HCT116 (cell line): ENCODE results near the gene SCN1A. TPM values are rescaled to one million over a fixed set of nuclear protein-coding genes. Genes with fewer than 3 reads are reported as not detected.

ENCODE experiments used
- ATAC-seq: fragments of 200-7000 bp; cut with Tn5 transposase; 2 replicates; pipeline ENCODE4 v1.9.1; 2020; ENCODE audit warnings: mild to moderate bottlenecking, moderate library complexity
- BruUV-seq: library from RNA; stranded (reverse); fragments of 400-500 nt; replicated peaks from 2 replicates; lab custom pipeline; 2021; lab: Mats Ljungman, UMichigan
- CTCF ChIA-PET: fragments of 300-600 bp; sonication (Branson Sonifier 250); formaldehyde crosslinking; loops from one replicate; lab custom pipeline; 2021; ENCODE audit warnings: antibody characterized with exemption; lab: Charles Lee
- POLR2A ChIA-PET: fragments of 300-600, 350-600 bp; sonication (Branson Sonifier 250); formaldehyde crosslinking; loops from one replicate; lab custom pipeline; 2021; ENCODE audit warnings: antibody characterized with exemption; lab: Charles Lee
- RAD21 ChIA-PET, 2 experiments: fragments of 300-600 bp; sonication (Branson Sonifier 250); formaldehyde crosslinking; loops; one replicate each; lab custom pipeline; 2023; ENCODE audit warnings: low total read pairs in 2 of 2; ENCODE audit not compliant: uncharacterized antibody in 2 of 2, unreplicated experiment in 2 of 2, low non-redundant PET in 1 of 2; lab: Charles Lee
- DNase-seq: peaks from one replicate; pipeline ENCODE4 v3.0.0-alpha.2; 2010; ENCODE audit warnings: low read depth, low spot score
- H2AFZ ChIP-seq: fragments of 200-600 bp; shearing (Covaris generic), sonication (generic); 2 replicates; pipeline ENCODE4 v1.6.1; 2017; ENCODE audit warnings: low read depth, mixed run types, mixed read lengths, antibody characterized with exemption, low read length; ENCODE audit not compliant: poor library complexity, severe bottlenecking
- H3K27ac ChIP-seq: 2 replicates; pipeline ENCODE4 v1.5.1; 2012; ENCODE audit warnings: low read depth, low read length
- H3K27me3 ChIP-seq: fragments of 200-600 bp; sonication (generic); 2 replicates; pipeline ENCODE4 v1.6.1; 2016; ENCODE audit warnings: mixed run types, low read length, mixed read lengths; ENCODE audit not compliant: insufficient read depth
- H3K36me3 ChIP-seq, 2 experiments: fragments of 200-500 bp in 1 of 2; fragments of 200-600 bp in 1 of 2; sonication (Bioruptor generic) in 1 of 2; sonication (generic) in 1 of 2; 2 replicates each; pipeline versions ENCODE4 v1.5.1 to v1.6.1; 2014 to 2016; ENCODE audit warnings: low read length in 2 of 2, inconsistent platforms in 1 of 2, mixed read lengths in 1 of 2, mixed run types in 1 of 2; ENCODE audit not compliant: insufficient read depth in 2 of 2, control insufficient read depth in 1 of 2
- H3K4me1 ChIP-seq, 2 experiments: fragments of 200-600 bp in 1 of 2; sonication (generic) in 1 of 2; 2 replicates each; pipeline versions ENCODE4 v1.5.1 to v1.6.1; 2012 to 2017; ENCODE audit warnings: low read length in 2 of 2, inconsistent platforms in 1 of 2, mild to moderate bottlenecking in 1 of 2, mixed read lengths in 1 of 2, mixed run types in 1 of 2, moderate library complexity in 1 of 2; ENCODE audit not compliant: insufficient read depth in 2 of 2, control insufficient read depth in 1 of 2
- H3K4me2 ChIP-seq: fragments of 200-600 bp; sonication (generic); 2 replicates; pipeline ENCODE4 v1.6.1; 2017; ENCODE audit warnings: mixed run types, low read length, mixed read lengths
- H3K4me3 ChIP-seq, 2 experiments: fragments of 200-600 bp in 1 of 2; sonication (generic) in 1 of 2; replicated peaks in 1 of 2; 2 replicates each; pipeline ENCODE4 v1.5.1; 2011 to 2016; ENCODE audit warnings: low read length in 2 of 2, control low read depth in 1 of 2, low read depth in 1 of 2, mild to moderate bottlenecking in 1 of 2, mixed read lengths in 1 of 2, mixed run types in 1 of 2
- H3K79me2 ChIP-seq: fragments of 200-600 bp; sonication (generic); 2 replicates; pipeline ENCODE4 v1.6.1; 2017; ENCODE audit warnings: mild to moderate bottlenecking, mixed run types, low read length, moderate library complexity, mixed read lengths; ENCODE audit not compliant: insufficient read depth
- H3K9ac ChIP-seq: fragments of 200-600 bp; sonication (generic); 2 replicates; pipeline ENCODE4 v1.6.1; 2016; ENCODE audit warnings: low read length, mixed read lengths
- H3K9me2 ChIP-seq: fragments of 200-600 bp; sonication (generic), shearing (Covaris generic); 2 replicates; pipeline ENCODE4 v1.6.1; 2017; ENCODE audit warnings: mixed run types, mild to moderate bottlenecking, moderate library complexity; ENCODE audit not compliant: insufficient read depth
- H3K9me3 ChIP-seq, 2 experiments: fragments of 200-500 bp in 1 of 2; fragments of 200-600 bp in 1 of 2; sonication (Bioruptor generic) in 1 of 2; sonication (generic) in 1 of 2; 2 replicates each; pipeline ENCODE4 v1.6.1; 2014 to 2017; ENCODE audit warnings: low read length in 2 of 2, mixed read lengths in 2 of 2, inconsistent platforms in 1 of 2, low read depth in 1 of 2, mild to moderate bottlenecking in 1 of 2, mixed run types in 1 of 2, moderate library complexity in 1 of 2; ENCODE audit not compliant: control insufficient read depth in 1 of 2, insufficient read depth in 1 of 2
- H4K20me1 ChIP-seq: fragments of 200-600 bp; sonication (generic), shearing (Covaris generic); 2 replicates; pipeline ENCODE4 v1.6.1; 2017; ENCODE audit warnings: mixed run types, mild to moderate bottlenecking, moderate library complexity; ENCODE audit not compliant: insufficient read depth
- CEBPB ChIP-seq: IDR thresholded peaks from 2 replicates; pipeline ENCODE4 v1.6.1; 2012; ENCODE audit warnings: low read depth
- ELF1 ChIP-seq: IDR thresholded peaks from 2 replicates; pipeline ENCODE4 v1.6.1; 2012; ENCODE audit warnings: low read depth, borderline replicate concordance
- EZH2 ChIP-seq: fragments of 200-600 bp; sonication (generic); IDR thresholded peaks from 2 replicates; pipeline ENCODE4 v1.6.1; 2017; ENCODE audit warnings: antibody characterized with exemption, mixed run types
- EZH2phosphoT487 ChIP-seq: fragments of 200-600 bp; IDR thresholded peaks from 2 replicates; pipeline ENCODE4 v1.6.1; 2018; ENCODE audit warnings: antibody characterized with exemption, borderline replicate concordance
- FOSL1 ChIP-seq: IDR thresholded peaks from 2 replicates; pipeline ENCODE4 v1.6.1; 2012; ENCODE audit warnings: low read depth
- JUND ChIP-seq: IDR thresholded peaks from 2 replicates; pipeline ENCODE4 v1.6.1; 2012
- POLR2A ChIP-seq: IDR thresholded peaks from 2 replicates; pipeline ENCODE4 v1.7.0; 2011; ENCODE audit warnings: borderline replicate concordance; ENCODE audit not compliant: insufficient read depth, insufficient read length; ENCODE audit errors: extremely low read depth
- POLR2AphosphoS5 ChIP-seq: IDR thresholded peaks from 2 replicates; pipeline ENCODE4 v1.6.1; 2011; ENCODE audit warnings: mild to moderate bottlenecking, low read depth, low read length, moderate library complexity
- RAD21 ChIP-seq: IDR thresholded peaks from 2 replicates; pipeline ENCODE4 v1.6.1; 2012; ENCODE audit warnings: low read depth, mild to moderate bottlenecking
- SIN3A ChIP-seq: IDR thresholded peaks from 2 replicates; pipeline ENCODE4 v1.6.1; 2012; ENCODE audit warnings: low read depth
- SP1 ChIP-seq: IDR thresholded peaks from 2 replicates; pipeline ENCODE4 v1.6.1; 2012; ENCODE audit warnings: low read depth
- SRF ChIP-seq: IDR thresholded peaks from 2 replicates; pipeline ENCODE4 v1.6.1; 2012; ENCODE audit warnings: low read depth
- YY1 ChIP-seq: IDR thresholded peaks from 2 replicates; pipeline ENCODE4 v1.6.1; 2011; ENCODE audit warnings: low read length, low read depth, moderate library complexity, mild to moderate bottlenecking; ENCODE audit not compliant: insufficient replicate concordance; ENCODE audit errors: extremely low read depth
- ZFX ChIP-seq: fragments of 450-650 bp; IDR thresholded peaks from 2 replicates; pipeline ENCODE4 v1.6.1; 2017
- ZNF274 ChIP-seq: fragments of 200-500 bp; sonication (Bioruptor generic); IDR thresholded peaks from 2 replicates; pipeline ENCODE4 v1.6.1; 2014; ENCODE audit warnings: mild to moderate bottlenecking, low read depth, low read length, inconsistent platforms
- intact Hi-C: fragments of 100-400 bp; cut with micrococcal nuclease; formaldehyde crosslinking; loops from 2 replicates; pipeline ENCODE4 v1.10.0; 2022
- total RNA-seq: library from RNA; stranded (reverse); gene quantifications from one replicate; pipeline ENCODE4 v1.2.1, GENCODE V29; 2021; ENCODE audit not compliant: unreplicated experiment
- TF ChIP-seq, protein P1 (sequence below): IDR thresholded peaks from 2 replicates; pipeline ENCODE4 v1.6.1; 2011; ENCODE audit warnings: mild to moderate bottlenecking, low read length, moderate library complexity; ENCODE audit not compliant: insufficient replicate concordance; ENCODE audit errors: extremely low read depth
- TF ChIP-seq, protein P2 (sequence below): IDR thresholded peaks from 2 replicates; pipeline ENCODE4 v1.6.1; 2012
- TF ChIP-seq, protein P3 (sequence below), 3 experiments: fragments of 200-600 bp in 1 of 3; sonication (generic) in 1 of 3; IDR thresholded peaks in 2 of 3; conservative IDR thresholded peaks in 1 of 3; 2 replicates each; pipeline ENCODE4 v1.5.1; 2012 to 2017; ENCODE audit warnings: low read depth in 2 of 3, low read length in 2 of 3, antibody characterized with exemption in 1 of 3, borderline replicate concordance in 1 of 3, control low read depth in 1 of 3, mild to moderate bottlenecking in 1 of 3, mixed read lengths in 1 of 3, mixed run types in 1 of 3, moderate library complexity in 1 of 3; ENCODE audit not compliant: insufficient read depth in 1 of 3
- TF ChIP-seq, protein P4 (sequence below): IDR thresholded peaks from 2 replicates; pipeline ENCODE4 v1.6.1; 2012; ENCODE audit warnings: low read depth
- TF ChIP-seq, protein P5 (sequence below): IDR thresholded peaks from 2 replicates; pipeline ENCODE4 v1.6.1; 2012

SCN1A gene
- total RNA-seq, 1 experiment from 2014 or later = not detected

DNA sequence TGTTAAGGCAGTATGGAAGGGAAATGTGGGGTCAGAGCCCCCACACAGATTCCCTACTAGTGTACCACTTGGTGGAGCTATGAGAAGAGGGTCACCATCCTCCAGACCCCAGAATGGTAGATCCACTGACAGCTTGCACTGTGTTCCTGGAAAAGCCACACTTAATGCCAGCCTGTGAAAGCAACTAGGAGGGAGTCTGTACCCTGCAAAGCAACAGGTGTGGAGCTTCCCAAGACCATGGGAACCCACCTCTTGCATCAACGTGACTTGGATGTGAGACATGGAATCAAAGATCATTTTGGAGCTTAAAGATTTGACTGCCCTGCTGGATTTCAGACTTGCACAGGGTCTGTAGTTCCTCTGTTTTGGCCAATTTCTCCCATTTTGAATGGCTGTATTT lies 10.8 kb upstream of the SCN1A start:
- BruUV-seq = no TSS peak
- Histone ChIP-seq H3K4me2 (no peak overlapping the region), H3K9me3 (no peaks in the 10 kb centered on the region), H4K20me1 (0 out of 2 replicates have a peak, but pooled peaks cover 2% of the 10 kb centered on the region), H3K27ac (no peak overlapping the region), H2AFZ (no peak overlapping the region), H3K79me2 (no peaks in the 10 kb centered on the region), H3K9ac (no peak overlapping the region), H3K9me2 (no peaks in the 10 kb centered on the region), H3K27me3 (peaks cover 28% of the 10 kb centered on the region), H3K4me3 (no peak overlapping the region), H3K4me1 (no peaks in the 10 kb centered on the region), H3K36me3 (no peaks in the 10 kb centered on the region)
- intact Hi-C loops = no loop called here
- TF ChIP-seq ZFX (no peak), EZH2phosphoT487 (no peak), SRF (no peak), POLR2A (no peak), JUND (no peak), CEBPB (no peak), ELF1 (no peak), RAD21 (no peak), POLR2AphosphoS5 (no peak), FOSL1 (no peak), SIN3A (no peak), YY1 (no peak), ZNF274 (no peak), EZH2 (no peak), SP1 (no peak)
- TF ChIP-seq, protein P1, sequence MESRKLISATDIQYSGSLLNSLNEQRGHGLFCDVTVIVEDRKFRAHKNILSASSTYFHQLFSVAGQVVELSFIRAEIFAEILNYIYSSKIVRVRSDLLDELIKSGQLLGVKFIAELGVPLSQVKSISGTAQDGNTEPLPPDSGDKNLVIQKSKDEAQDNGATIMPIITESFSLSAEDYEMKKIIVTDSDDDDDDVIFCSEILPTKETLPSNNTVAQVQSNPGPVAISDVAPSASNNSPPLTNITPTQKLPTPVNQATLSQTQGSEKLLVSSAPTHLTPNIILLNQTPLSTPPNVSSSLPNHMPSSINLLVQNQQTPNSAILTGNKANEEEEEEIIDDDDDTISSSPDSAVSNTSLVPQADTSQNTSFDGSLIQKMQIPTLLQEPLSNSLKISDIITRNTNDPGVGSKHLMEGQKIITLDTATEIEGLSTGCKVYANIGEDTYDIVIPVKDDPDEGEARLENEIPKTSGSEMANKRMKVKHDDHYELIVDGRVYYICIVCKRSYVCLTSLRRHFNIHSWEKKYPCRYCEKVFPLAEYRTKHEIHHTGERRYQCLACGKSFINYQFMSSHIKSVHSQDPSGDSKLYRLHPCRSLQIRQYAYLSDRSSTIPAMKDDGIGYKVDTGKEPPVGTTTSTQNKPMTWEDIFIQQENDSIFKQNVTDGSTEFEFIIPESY = no peak
- TF ChIP-seq, protein P2, sequence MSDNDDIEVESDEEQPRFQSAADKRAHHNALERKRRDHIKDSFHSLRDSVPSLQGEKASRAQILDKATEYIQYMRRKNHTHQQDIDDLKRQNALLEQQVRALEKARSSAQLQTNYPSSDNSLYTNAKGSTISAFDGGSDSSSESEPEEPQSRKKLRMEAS = no peak
- TF ChIP-seq, protein P3, sequence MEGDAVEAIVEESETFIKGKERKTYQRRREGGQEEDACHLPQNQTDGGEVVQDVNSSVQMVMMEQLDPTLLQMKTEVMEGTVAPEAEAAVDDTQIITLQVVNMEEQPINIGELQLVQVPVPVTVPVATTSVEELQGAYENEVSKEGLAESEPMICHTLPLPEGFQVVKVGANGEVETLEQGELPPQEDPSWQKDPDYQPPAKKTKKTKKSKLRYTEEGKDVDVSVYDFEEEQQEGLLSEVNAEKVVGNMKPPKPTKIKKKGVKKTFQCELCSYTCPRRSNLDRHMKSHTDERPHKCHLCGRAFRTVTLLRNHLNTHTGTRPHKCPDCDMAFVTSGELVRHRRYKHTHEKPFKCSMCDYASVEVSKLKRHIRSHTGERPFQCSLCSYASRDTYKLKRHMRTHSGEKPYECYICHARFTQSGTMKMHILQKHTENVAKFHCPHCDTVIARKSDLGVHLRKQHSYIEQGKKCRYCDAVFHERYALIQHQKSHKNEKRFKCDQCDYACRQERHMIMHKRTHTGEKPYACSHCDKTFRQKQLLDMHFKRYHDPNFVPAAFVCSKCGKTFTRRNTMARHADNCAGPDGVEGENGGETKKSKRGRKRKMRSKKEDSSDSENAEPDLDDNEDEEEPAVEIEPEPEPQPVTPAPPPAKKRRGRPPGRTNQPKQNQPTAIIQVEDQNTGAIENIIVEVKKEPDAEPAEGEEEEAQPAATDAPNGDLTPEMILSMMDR (IDR thresholded peaks at IDR 0.05 in 2 of 3, conservative IDR thresholded peaks at IDR 0.05 in 1 of 3; ENCODE audit: borderline replicate concordance in 1 of 3, insufficient read depth in 1 of 3, low read depth in 2 of 3, low read length in 2 of 3) = no peak
- TF ChIP-seq, protein P4, sequence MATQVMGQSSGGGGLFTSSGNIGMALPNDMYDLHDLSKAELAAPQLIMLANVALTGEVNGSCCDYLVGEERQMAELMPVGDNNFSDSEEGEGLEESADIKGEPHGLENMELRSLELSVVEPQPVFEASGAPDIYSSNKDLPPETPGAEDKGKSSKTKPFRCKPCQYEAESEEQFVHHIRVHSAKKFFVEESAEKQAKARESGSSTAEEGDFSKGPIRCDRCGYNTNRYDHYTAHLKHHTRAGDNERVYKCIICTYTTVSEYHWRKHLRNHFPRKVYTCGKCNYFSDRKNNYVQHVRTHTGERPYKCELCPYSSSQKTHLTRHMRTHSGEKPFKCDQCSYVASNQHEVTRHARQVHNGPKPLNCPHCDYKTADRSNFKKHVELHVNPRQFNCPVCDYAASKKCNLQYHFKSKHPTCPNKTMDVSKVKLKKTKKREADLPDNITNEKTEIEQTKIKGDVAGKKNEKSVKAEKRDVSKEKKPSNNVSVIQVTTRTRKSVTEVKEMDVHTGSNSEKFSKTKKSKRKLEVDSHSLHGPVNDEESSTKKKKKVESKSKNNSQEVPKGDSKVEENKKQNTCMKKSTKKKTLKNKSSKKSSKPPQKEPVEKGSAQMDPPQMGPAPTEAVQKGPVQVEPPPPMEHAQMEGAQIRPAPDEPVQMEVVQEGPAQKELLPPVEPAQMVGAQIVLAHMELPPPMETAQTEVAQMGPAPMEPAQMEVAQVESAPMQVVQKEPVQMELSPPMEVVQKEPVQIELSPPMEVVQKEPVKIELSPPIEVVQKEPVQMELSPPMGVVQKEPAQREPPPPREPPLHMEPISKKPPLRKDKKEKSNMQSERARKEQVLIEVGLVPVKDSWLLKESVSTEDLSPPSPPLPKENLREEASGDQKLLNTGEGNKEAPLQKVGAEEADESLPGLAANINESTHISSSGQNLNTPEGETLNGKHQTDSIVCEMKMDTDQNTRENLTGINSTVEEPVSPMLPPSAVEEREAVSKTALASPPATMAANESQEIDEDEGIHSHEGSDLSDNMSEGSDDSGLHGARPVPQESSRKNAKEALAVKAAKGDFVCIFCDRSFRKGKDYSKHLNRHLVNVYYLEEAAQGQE = no peak
- TF ChIP-seq, protein P5, sequence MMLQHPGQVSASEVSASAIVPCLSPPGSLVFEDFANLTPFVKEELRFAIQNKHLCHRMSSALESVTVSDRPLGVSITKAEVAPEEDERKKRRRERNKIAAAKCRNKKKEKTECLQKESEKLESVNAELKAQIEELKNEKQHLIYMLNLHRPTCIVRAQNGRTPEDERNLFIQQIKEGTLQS = no peak
- DNase-seq (no peak), ATAC-seq (no peak)
- ChIA-PET POLR2A (no interaction called here), CTCF (interaction anchor here (1.4 kb wide), 1 partner anchor 11 kb away, joined by 5 read pairs; the partner anchor contains the start of gene SCN1A), RAD21 (no interaction called here)
